Measurements from ENCODE around the gene RYR2. TPM values are rescaled to one million over a fixed set of nuclear protein-coding genes. Genes with fewer than 3 reads are reported as not detected.

Gene RYR2
- total RNA-seq, 1 donor from 2014 or later: 0.02 TPM

- Mint-ChIP-seq H3K4me1 (no peaks in the 10 kb centered on the region), H3K27ac (no peak overlapping the region), H3K27me3 (no peaks in the 10 kb centered on the region), H3K36me3 (ENCODE audit: low read depth) (no peaks in the 10 kb centered on the region), H3K9me3 (no peaks in the 10 kb centered on the region), H3K4me3 (no peak overlapping the region)
- no peak for DNase-seq
- intact Hi-C loops (cut with micrococcal nuclease): no loop called here
Observed at GRCh38 chr1:237074371-237075117, 32.6 kb downstream of the RYR2 start.

- H3K4me1 Mint-ChIP-seq: no peaks in the 10 kb centered on the region
- no peaks in the 10 kb centered on the region for H3K36me3 Mint-ChIP-seq (ENCODE audit: low read depth)
- H3K27ac Mint-ChIP-seq: no peak overlapping the region
- DNase-seq: no peak
- H3K27me3 Mint-ChIP-seq: no peaks in the 10 kb centered on the region
- intact Hi-C loops (cut with micrococcal nuclease): no loop called here
- H3K9me3 Mint-ChIP-seq: no peaks in the 10 kb centered on the region
- no peak overlapping the region for H3K4me3 Mint-ChIP-seq
Observed at GRCh38 chr1:237084341-237085077, 42.5 kb downstream of the RYR2 start.

- H3K27me3 Mint-ChIP-seq: no peaks in the 10 kb centered on the region
- H3K4me1 Mint-ChIP-seq: no peaks in the 10 kb centered on the region
- H3K9me3 Mint-ChIP-seq: no peaks in the 10 kb centered on the region
- no peak overlapping the region for H3K27ac Mint-ChIP-seq
- DNase-seq: no peak
- intact Hi-C loops (cut with micrococcal nuclease): no loop called here
- no peaks in the 10 kb centered on the region for H3K36me3 Mint-ChIP-seq (ENCODE audit: low read depth)
- H3K4me3 Mint-ChIP-seq: no peak overlapping the region
Observed at GRCh38 chr1:237091691-237092090, 49.7 kb downstream of the RYR2 start.

GRCh38 chr1:237093691-237094090 lies 51.7 kb downstream of the RYR2 start:
- no peaks in the 10 kb centered on the region for H3K4me1 Mint-ChIP-seq
- no peak for DNase-seq
- H3K9me3 Mint-ChIP-seq: no peaks in the 10 kb centered on the region
- no peaks in the 10 kb centered on the region for H3K27me3 Mint-ChIP-seq
- no peak overlapping the region for H3K27ac Mint-ChIP-seq
- H3K4me3 Mint-ChIP-seq: no peak overlapping the region
- intact Hi-C loops (cut with micrococcal nuclease): no loop called here
- no peaks in the 10 kb centered on the region for H3K36me3 Mint-ChIP-seq (ENCODE audit: low read depth)

GRCh38 chr1:237098541-237098940 lies 56.6 kb downstream of the RYR2 start:
- intact Hi-C loops (cut with micrococcal nuclease): no loop called here
- no peaks in the 10 kb centered on the region for H3K4me1 Mint-ChIP-seq
- no peaks in the 10 kb centered on the region for H3K36me3 Mint-ChIP-seq (ENCODE audit: low read depth)
- no peaks in the 10 kb centered on the region for H3K27me3 Mint-ChIP-seq
- no peaks in the 10 kb centered on the region for H3K9me3 Mint-ChIP-seq
- H3K27ac Mint-ChIP-seq: no peak overlapping the region
- no peak for DNase-seq
- no peak overlapping the region for H3K4me3 Mint-ChIP-seq

- Mint-ChIP-seq H3K27ac (no peak overlapping the region), H3K4me1 (no peaks in the 10 kb centered on the region), H3K27me3 (no peaks in the 10 kb centered on the region), H3K4me3 (no peak overlapping the region), H3K36me3 (ENCODE audit: low read depth) (no peaks in the 10 kb centered on the region), H3K9me3 (no peaks in the 10 kb centered on the region)
- intact Hi-C loops (cut with micrococcal nuclease): no loop called here
- no peak for DNase-seq
Observed at GRCh38 chr1:237103021-237103420, 61.0 kb downstream of the RYR2 start.

- no peak overlapping the region for H3K27ac Mint-ChIP-seq
- H3K36me3 Mint-ChIP-seq (ENCODE audit: low read depth): no peaks in the 10 kb centered on the region
- intact Hi-C loops (cut with micrococcal nuclease): no loop called here
- no peaks in the 10 kb centered on the region for H3K27me3 Mint-ChIP-seq
- no peak for DNase-seq
- no peaks in the 10 kb centered on the region for H3K9me3 Mint-ChIP-seq
- H3K4me3 Mint-ChIP-seq: no peak overlapping the region
- H3K4me1 Mint-ChIP-seq: no peaks in the 10 kb centered on the region
Observed at GRCh38 chr1:237104096-237104495, 62.1 kb downstream of the RYR2 start.

GRCh38 chr1:237105826-237106225 lies 63.8 kb downstream of the RYR2 start:
- Mint-ChIP-seq H3K4me3 (no peak overlapping the region), H3K9me3 (no peaks in the 10 kb centered on the region), H3K4me1 (no peaks in the 10 kb centered on the region), H3K27ac (no peak overlapping the region), H3K36me3 (ENCODE audit: low read depth) (no peaks in the 10 kb centered on the region), H3K27me3 (no peaks in the 10 kb centered on the region)
- intact Hi-C loops (cut with micrococcal nuclease): no loop called here
- no peak for DNase-seq

- no peak overlapping the region for H3K4me3 Mint-ChIP-seq
- H3K27ac Mint-ChIP-seq: no peak overlapping the region
- DNase-seq: no peak
- intact Hi-C loops (cut with micrococcal nuclease): no loop called here
- H3K9me3 Mint-ChIP-seq: no peaks in the 10 kb centered on the region
- H3K4me1 Mint-ChIP-seq: no peaks in the 10 kb centered on the region
- no peaks in the 10 kb centered on the region for H3K27me3 Mint-ChIP-seq
- no peaks in the 10 kb centered on the region for H3K36me3 Mint-ChIP-seq (ENCODE audit: low read depth)
Observed at GRCh38 chr1:237108297-237109040, 66.5 kb downstream of the RYR2 start.

- no peaks in the 10 kb centered on the region for H3K9me3 Mint-ChIP-seq
- DNase-seq: no peak
Observed at GRCh38 chr1:237111807-237112206, 69.8 kb downstream of the RYR2 start.

GRCh38 chr1:237112663-237113062 lies 70.7 kb downstream of the RYR2 start:
- intact Hi-C loops (cut with micrococcal nuclease): no loop called here
- Mint-ChIP-seq H3K4me3 (no peak overlapping the region), H3K9me3 (no peaks in the 10 kb centered on the region), H3K27ac (no peak overlapping the region), H3K4me1 (no peaks in the 10 kb centered on the region), H3K36me3 (ENCODE audit: low read depth) (no peaks in the 10 kb centered on the region), H3K27me3 (no peaks in the 10 kb centered on the region)
- no peak for DNase-seq

More at GRCh38 chr1:237111807-237112206, 69.8 kb downstream of the RYR2 start:
- no peaks in the 10 kb centered on the region for H3K27me3 Mint-ChIP-seq
- H3K4me1 Mint-ChIP-seq: no peaks in the 10 kb centered on the region
- H3K27ac Mint-ChIP-seq: no peak overlapping the region
- no peak overlapping the region for H3K4me3 Mint-ChIP-seq
- intact Hi-C loops (cut with micrococcal nuclease): no loop called here
- no peaks in the 10 kb centered on the region for H3K36me3 Mint-ChIP-seq (ENCODE audit: low read depth)

- Mint-ChIP-seq H3K4me3 (no peak overlapping the region), H3K27ac (no peak overlapping the region), H3K36me3 (ENCODE audit: low read depth) (no peaks in the 10 kb centered on the region), H3K9me3 (no peaks in the 10 kb centered on the region), H3K27me3 (no peaks in the 10 kb centered on the region), H3K4me1 (no peaks in the 10 kb centered on the region)
- DNase-seq: no peak
- intact Hi-C loops (cut with micrococcal nuclease): no loop called here
Observed at GRCh38 chr1:237115035-237115434, 73.1 kb downstream of the RYR2 start.

GRCh38 chr1:237119091-237119490 lies 77.1 kb downstream of the RYR2 start:
- DNase-seq: no peak
- Mint-ChIP-seq H3K4me1 (no peaks in the 10 kb centered on the region), H3K27me3 (no peaks in the 10 kb centered on the region), H3K4me3 (no peak overlapping the region), H3K36me3 (ENCODE audit: low read depth) (no peaks in the 10 kb centered on the region), H3K27ac (no peak overlapping the region), H3K9me3 (no peaks in the 10 kb centered on the region)
- intact Hi-C loops (cut with micrococcal nuclease): no loop called here

GRCh38 chr1:237120683-237121082 lies 78.7 kb downstream of the RYR2 start:
- Mint-ChIP-seq H3K27me3 (no peaks in the 10 kb centered on the region), H3K36me3 (ENCODE audit: low read depth) (no peaks in the 10 kb centered on the region), H3K27ac (no peak overlapping the region), H3K9me3 (no peaks in the 10 kb centered on the region), H3K4me3 (no peak overlapping the region), H3K4me1 (no peaks in the 10 kb centered on the region)
- DNase-seq: no peak
- intact Hi-C loops (cut with micrococcal nuclease): no loop called here
